GM12865 (cell line): ENCODE results near the gene PYHIN1.
A peak's percentile ranks its signal among the peaks of the same experiment; 100 is the strongest.

ENCODE experiments used
- DNase-seq: peaks from one replicate; pipeline ENCODE4 v3.0.0; 2010; ENCODE audit warnings: low read depth
- H3K4me3 ChIP-seq: 2 replicates; pipeline ENCODE4 v1.5.1; 2011; ENCODE audit warnings: mild to moderate bottlenecking, low read depth, low read length, control low read depth
- TF ChIP-seq, protein P1 (sequence below): IDR thresholded peaks from 2 replicates; pipeline ENCODE4 v1.5.1; 2011; ENCODE audit warnings: low read length, control low read depth, low read depth, inconsistent platforms; ENCODE audit not compliant: insufficient read depth; ENCODE audit errors: missing control alignments

The PYHIN1 gene

DNA sequence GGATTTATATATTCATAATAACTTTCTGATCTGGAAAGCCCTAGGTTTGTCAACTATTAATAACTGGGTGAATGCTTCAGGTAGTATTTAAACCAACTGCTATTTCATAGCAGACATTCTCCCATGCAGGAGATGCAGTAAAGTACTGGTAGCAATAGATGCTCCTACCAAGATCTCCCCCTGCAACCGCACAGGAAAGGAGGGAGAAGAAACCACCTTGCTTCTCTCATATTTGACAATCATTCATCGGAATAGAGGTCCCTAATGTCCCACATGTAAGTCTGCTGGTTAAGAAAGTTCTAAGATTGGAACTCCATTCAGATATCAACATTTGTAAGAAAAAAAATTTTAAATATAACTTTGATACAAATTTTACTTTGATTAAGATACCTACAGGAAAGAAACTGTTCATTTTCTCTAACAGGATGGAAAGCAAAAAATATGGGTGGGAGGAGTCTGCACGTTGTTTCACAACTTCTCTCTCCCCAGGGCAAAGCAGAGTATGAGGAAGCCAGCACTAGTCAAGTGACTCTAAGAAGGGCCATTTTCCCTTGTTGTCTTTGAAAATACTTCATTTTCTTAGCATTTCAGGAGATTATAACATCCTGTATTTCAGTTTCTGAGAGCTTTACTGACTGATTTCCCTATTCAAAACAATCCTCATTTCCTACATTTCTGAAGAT lies at the start of gene PYHIN1:
Gene PYHIN1 (plus strand): TSS at position 498 of the 683 bp plus-strand sequence. CDS start 5,359 bp downstream, outside the sequence.
- peak; percentile 13 for DNase-seq
- H3K4me3 ChIP-seq: no peak within 1 kb of the TSS

DNA sequence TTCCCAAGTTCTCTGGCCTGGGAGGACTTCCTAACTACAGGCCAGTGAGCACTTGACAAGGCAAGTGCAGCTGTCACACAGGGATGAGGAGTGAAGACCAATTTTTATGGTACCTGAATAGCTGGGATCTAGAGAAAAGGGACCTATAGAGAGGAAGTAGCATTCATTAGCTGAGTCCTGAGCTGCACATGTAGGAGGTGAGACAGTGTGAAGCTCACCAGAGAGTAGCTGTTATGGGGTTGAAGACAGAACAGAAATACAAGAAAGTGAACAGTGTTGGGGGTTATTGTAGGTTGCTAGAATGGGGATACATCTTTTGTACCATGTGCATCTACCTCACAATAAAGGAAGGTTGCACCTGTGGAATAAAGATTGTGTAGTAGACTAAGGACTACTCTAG lies 37.7 kb upstream of the PYHIN1 start:
- no peak overlapping the region for H3K4me3 ChIP-seq
- TF ChIP-seq, protein P1, sequence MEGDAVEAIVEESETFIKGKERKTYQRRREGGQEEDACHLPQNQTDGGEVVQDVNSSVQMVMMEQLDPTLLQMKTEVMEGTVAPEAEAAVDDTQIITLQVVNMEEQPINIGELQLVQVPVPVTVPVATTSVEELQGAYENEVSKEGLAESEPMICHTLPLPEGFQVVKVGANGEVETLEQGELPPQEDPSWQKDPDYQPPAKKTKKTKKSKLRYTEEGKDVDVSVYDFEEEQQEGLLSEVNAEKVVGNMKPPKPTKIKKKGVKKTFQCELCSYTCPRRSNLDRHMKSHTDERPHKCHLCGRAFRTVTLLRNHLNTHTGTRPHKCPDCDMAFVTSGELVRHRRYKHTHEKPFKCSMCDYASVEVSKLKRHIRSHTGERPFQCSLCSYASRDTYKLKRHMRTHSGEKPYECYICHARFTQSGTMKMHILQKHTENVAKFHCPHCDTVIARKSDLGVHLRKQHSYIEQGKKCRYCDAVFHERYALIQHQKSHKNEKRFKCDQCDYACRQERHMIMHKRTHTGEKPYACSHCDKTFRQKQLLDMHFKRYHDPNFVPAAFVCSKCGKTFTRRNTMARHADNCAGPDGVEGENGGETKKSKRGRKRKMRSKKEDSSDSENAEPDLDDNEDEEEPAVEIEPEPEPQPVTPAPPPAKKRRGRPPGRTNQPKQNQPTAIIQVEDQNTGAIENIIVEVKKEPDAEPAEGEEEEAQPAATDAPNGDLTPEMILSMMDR: no peak
- DNase-seq: no peak

More for the DNA sequence above, at the start of gene PYHIN1:
- TF ChIP-seq, protein P1: no peak

DNA sequence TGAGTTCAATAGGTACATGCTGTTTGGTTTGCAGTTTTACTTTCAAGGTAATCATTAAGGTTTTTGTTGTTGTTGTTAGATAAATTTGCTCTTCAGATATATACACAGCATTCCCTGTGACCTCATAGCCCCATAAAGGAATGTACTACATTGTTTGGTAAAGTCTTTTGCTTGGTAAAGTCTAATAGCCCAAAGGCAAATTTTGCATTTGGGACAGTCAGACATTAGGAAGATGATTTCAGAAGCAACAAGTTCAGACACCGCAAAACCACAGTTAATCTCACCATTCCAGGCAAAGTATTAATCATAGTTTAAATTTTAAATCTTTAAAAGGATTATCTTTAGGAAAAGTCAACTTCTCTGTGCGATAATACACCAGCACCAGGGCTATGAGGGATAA lies 32.6 kb upstream of the PYHIN1 start:
- no peak for DNase-seq
- H3K4me3 ChIP-seq: no peak overlapping the region
- TF ChIP-seq, protein P1: no peak

DNA sequence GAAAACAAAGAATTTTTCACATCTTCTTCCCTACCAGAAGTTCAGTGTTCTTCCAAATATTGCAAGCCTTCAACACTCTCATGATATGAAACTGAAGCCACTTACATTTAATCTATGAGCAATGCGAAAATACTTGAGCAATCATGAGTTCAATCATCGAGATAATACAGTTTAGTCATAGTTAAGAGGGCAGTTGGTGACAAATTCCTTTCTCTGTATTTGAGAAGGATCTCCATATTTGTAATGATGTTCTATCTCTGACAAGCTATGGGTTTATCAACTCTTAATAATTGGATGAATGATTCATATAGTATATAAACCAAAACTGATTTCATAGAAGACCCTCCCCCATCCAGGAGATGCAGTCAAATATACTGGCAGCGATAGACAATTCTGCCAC lies 29.7 kb upstream of the PYHIN1 start:
- TF ChIP-seq, protein P1: no peak
- no peak overlapping the region for H3K4me3 ChIP-seq
- no peak for DNase-seq

DNA sequence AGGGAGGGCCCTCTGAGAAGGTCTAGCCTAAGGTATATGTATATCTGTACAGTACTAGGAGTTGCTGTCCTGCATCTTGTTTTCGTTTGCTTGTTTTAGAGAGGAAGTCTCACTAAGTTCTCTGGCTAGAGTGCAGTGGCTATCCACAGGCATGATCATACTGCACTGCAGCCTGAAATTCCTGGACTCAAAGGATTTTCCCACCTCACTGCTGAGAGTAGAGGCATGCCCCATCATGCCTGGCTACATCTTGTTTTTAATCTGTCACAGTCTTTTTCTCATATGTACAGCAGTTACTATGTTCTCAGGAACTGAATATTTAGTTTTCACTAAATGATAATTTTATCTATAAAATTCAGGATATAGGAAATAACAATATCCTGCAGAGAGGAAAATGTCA lies 15.3 kb upstream of the PYHIN1 start:
- TF ChIP-seq, protein P1: no peak
- H3K4me3 ChIP-seq: no peak overlapping the region
- no peak for DNase-seq

DNA sequence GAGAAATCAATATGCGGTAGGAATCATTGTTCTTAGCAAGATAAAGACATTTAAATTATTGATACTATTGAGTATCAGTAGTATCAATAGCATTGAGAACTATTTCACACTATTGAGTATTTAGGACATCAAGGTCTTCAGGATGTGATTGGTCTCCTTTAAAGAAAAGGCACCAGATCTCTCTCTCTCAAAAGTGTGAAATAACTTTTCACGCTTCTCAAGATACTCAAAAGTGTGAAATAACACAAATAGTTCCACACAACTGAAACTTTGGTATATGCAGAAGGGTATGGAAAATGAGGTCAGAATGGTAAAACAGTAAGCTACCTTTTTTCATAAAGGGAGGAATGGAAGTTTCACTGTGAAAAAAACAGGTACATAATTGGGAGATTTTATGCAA lies 6.7 kb upstream of the PYHIN1 start:
- no peak overlapping the region for H3K4me3 ChIP-seq
- no peak for DNase-seq
- TF ChIP-seq, protein P1: no peak

DNA sequence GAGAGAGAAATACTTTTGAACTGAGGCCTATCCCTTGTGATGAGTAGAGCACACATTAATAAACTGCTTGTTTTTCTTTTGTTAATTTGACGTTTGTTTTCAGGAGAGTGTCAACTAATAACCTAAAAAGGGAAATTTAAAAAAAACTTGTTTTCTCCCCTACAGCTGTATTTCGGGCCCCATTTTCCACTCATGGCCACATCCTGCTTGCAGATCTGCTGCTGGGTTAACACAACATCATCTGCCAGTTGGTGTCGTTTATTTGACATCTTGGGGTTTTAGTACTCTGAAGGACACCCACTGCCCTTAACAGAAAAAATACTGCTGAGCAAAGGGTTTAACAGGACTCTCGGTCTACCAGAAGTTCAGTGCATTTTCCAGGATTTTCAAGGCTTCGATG lies 848 bp upstream of the PYHIN1 start:
- no peak overlapping the region for H3K4me3 ChIP-seq
- peak; percentile 52 for DNase-seq
- TF ChIP-seq, protein P1: no peak
